ENCODE data around the gene GYS2.

GRCh38 chr12:21648378-21648777 lies 43.7 kb upstream of the GYS2 start:
- TF ChIP-seq POLR2A (IDR thresholded peaks at IDR 0.05; ENCODE audit: low read depth, low read length) (peak; percentile 40), POLR2AphosphoS5 (IDR thresholded peaks at IDR 0.05; ENCODE audit: low read depth, low read length) (no peak), TAF1 (IDR thresholded peaks at IDR 0.05; ENCODE audit: low read depth, low read length) (no peak), SPI1 (IDR thresholded peaks at IDR 0.05; ENCODE audit: low read depth, low read length) (no peak), PAX5 (IDR thresholded peaks at IDR 0.05; ENCODE audit: insufficient read depth, low read length, severe bottlenecking) (no peak), POU2F2 (IDR thresholded peaks at IDR 0.05; ENCODE audit: low read depth, low read length) (no peak)

All from GM12891 (cell line).